GM19240 (cell line): ENCODE data around the gene GUCA2A.

Source experiments
- DNase-seq: peaks from one replicate; pipeline ENCODE4 v3.0.0; 2011; ENCODE audit warnings: low spot score; ENCODE audit not compliant: insufficient read length

The GUCA2A gene

DNA sequence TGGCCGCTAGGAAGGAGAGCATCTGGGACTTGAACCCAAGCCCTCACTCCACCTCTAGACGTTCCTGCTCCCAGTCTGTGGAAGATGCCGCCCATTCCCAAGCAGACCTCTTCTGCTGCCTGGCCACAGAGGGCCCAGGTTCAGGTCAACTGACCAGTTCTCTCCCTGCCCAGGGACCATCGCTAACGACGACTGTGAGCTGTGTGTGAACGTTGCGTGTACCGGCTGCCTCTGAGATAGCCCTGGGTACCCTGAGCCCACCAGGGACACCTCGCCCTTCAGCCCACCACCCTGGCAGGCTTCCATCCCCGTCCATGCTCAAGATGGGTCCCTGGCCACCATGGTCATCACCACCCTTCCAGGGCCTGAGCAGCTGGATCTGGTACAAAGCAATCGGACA is 9.2 kb downstream of the GUCA2A start:
- DNase-seq = no peak

DNA sequence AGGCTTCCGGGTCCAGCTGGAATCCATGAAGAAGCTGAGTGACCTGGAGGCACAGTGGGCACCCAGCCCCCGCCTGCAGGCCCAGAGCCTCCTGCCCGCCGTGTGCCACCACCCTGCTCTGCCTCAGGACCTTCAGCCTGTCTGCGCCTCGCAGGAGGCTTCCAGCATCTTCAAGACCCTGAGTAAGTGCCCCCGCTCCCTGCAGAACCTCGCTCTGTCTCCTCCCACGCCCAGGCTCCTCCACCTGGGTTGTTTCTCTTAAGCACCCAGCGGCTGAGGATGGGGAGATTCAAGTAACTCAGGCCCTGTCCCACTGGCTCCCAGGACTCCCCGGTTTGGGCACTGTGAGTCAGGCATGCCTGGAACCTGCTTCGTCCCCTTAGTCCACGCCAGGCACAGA is 9.9 kb downstream of the GUCA2A start:
- no peak for DNase-seq

DNA sequence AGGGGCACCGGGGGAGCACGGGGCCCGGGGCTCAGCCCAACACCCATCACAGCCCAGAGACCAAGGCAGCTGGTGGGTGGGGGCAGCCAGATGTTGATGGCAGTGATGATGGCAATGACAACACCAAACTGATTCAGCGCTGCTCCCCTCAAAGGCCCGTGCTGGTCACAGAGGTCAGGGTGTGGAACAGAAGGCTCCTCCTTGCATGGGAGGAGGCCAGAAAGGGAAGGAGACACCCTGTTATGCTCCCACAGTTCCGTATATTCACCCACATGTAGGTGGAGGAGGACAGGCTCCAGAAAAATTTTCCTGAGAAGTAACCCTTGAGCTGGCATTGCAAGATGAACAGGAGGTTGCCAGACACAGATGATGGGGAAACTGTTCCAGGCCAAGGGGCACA is 10.9 kb downstream of the GUCA2A start:
- no peak for DNase-seq

DNA sequence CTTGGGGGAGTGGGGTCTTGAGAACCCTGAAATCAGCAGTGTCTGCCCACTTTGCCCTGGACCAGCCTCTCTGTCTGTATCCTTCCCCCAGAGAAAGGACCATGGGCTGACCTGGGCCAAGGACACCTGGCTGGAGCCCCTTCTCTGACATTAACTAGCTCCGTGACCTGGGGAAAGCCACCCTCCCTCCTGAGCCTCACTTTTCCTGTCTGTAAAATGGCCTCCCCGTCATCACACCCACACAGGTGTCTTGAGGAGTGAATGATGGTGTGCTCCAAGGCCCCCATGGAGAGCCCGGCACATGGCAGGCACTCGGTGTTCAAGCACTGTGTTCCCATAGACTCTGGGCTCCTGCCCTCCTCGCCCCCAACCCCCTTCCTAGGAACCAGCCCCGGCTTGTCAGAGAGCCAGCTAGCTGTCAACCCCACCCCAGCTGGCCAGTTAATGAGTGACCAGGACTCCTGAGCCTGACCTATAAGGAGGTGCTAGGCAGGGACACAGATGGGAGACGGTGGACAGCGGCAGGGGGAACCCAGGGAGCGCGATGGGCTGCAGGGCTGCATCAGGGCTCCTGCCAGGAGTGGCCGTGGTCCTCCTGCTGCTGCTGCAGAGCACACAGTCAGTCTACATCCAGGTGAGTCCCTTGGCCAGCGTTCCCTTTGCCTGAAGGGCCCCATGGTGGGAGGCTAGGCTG is 11.5 kb downstream of the GUCA2A start, which contains the start of gene GUCA2B:
Gene GUCA2B, plus strand, starts transcription at position 504 of the 694 bp plus-strand sequence. Its CDS starts 41 bp downstream, at position 545.
- no peak for DNase-seq

DNA sequence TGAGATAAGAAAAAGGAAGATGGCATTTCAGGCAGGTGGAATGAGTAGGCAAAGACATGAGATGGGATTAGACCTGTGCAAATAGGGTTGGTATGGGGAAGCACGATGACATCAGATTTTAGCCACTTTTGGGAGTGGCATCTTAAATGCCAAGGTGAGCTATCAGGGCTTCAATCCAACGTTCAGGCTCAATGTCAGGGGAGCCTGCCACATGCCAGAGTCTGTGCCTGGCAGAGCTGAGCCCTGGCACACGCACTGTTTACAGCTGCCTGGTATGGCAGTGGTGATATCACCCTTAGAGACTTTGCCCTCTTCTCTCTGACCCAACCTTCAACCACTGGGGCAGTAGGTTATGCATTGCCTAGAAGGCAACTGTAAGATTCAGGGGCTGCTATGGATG is 12.4 kb downstream of the GUCA2A start:
- no peak for DNase-seq

DNA sequence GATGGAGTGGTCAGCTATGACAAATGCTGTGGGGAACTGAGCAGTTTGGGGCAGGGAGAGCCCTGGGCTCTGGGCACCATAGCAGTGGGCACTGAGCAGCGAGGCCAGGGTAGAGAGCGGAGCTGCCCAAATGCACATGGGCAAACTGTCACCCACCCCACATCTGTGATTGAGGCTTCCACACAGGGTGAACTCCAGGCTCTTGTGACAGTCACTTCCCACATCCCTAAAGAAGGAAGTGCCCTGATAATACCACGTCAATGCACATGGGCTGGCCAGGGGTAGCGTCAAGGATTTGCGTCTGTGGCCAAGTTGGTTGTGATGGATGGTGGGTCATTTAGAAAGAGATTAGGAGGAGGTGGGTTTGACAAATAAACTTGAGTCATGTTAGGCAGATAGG is 13.9 kb downstream of the GUCA2A start:
- no peak for DNase-seq

DNA sequence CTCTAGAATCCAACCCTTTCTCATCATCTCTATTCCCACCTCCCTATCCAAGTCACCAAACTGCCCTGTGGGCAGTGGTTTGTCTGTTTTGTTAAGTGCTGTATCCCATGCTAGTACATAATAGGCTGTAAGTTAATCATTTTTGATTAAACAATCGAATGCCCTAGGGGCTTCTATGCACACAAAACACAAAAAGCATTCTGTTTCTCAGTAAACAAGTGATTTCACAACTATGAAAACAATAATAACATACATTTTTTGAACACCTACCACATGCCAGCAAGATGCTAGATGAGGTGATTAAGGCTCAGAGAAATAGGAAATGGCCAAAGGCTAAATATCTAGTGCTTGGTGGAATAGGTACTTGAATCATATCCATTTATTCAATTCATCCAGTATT is 16.4 kb downstream of the GUCA2A start:
- DNase-seq = no peak

DNA sequence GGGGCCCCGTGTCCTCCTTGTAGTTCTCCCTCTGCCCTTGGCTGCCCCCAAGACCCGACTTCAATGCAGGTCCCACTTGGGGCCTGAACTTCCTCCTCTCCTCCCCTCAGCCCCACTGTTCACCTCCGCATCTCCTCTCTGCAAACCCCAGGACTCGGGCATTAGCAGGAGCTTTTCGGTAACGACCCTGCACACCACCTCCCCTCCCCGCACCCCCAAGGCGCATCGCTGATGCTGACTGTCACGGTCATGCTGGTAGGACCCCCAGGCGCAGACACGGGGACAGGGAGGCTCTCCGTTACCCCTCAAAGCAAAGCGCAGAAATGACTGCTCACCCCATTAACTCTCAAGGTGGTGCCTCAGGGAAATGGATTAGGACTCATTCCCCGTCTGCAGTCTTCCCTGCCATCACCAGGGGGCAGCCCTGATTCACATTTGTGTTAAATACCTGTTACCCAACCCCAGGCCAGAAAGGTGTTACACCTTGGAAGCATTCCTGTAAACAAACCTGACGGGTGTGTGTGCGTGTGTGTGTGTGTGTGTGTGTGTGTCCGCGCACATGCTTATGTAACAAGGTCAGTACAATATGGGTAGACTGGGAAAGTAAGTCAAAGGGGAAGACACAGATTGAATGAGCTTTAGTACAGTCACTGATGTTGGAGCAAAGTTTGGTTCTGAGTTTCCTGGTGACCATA is 17.8 kb downstream of the GUCA2A start:
- DNase-seq = peak; percentile 61

DNA sequence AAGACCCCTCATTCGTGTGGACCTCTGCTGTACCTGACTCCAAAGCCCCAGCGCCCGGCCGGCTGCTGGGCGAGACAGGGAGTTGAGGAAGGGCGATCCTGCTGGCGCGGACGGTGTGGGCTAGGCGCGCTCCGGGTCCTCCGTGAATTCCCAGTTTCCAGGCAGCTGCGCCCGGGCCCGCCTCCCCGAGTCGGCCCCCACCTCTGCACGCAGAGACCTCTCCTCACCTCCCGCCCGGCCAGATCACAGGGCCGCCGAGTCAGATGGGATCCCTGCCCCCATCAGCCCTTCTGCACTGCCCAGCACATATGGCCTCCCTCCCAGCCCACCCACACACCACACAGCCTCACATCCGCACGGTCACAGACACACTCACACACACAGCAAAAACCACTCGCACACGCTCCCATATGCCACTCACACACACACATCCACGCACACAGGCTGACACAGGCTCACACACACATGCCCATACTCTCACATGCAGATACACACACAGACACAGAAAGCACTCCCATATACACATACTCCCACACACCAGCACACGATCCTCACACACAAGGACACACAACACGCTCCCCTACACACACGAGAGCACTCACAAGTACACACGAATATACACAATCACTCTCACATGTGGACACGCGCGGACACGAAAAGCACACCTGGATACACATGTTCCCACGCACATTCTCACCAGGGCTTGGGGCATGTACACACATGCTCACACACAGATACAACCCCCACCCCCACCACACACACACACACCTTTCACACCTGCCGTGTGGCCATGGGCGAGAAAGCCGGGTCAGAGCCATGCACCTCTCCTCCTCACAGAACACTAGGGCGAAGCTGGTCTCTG is 18.6 kb downstream of the GUCA2A start:
- no peak for DNase-seq

DNA sequence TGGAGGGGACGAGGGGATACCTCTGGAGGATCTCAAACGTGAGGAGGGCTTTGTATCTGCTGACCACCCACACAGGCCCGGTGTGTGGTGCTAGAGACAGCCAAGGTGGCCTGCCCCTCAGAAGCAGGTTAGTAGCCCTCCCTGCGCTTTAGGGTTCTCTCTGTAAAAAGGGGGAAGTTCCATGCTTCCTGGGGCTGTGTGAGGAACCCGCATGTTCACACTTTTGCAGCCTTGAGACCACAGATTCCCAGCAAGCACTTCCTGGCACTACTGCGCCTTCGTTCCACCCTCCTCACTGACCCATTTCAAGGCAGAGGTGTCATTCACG is 19.2 kb downstream of the GUCA2A start:
- no peak for DNase-seq

DNA sequence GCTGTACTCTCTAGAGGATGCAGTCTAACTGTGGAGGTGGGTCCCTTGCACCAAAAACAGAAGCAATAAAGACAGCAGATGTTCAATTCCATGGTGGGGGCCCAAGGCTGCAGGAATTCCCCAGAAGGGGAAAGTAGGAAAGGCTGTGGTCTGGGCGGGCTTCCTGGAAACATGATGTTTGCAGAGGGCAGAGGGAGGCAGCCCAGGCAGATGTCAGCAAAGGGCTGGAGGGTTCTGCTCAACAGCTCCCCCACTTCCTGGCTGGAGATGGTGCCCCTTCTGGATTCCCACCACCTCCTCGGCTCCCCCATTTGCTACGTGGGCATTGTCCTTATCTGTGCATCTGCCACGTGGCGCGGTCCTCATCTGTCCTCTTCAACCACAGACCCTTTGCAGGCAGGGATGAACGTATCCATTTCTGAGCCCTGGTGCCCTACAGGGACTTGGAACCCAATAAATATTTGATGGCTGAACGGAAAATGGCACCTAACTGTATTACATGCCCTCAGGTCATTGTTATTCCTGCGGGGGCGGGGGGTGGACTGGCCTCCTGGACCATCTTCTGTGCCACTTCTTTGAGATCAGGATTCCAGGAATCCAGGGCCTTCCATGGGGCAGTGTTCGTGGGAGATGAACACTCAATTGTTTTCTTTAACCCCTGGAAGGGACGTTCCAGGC is 19.7 kb downstream of the GUCA2A start:
- DNase-seq = no peak

DNA sequence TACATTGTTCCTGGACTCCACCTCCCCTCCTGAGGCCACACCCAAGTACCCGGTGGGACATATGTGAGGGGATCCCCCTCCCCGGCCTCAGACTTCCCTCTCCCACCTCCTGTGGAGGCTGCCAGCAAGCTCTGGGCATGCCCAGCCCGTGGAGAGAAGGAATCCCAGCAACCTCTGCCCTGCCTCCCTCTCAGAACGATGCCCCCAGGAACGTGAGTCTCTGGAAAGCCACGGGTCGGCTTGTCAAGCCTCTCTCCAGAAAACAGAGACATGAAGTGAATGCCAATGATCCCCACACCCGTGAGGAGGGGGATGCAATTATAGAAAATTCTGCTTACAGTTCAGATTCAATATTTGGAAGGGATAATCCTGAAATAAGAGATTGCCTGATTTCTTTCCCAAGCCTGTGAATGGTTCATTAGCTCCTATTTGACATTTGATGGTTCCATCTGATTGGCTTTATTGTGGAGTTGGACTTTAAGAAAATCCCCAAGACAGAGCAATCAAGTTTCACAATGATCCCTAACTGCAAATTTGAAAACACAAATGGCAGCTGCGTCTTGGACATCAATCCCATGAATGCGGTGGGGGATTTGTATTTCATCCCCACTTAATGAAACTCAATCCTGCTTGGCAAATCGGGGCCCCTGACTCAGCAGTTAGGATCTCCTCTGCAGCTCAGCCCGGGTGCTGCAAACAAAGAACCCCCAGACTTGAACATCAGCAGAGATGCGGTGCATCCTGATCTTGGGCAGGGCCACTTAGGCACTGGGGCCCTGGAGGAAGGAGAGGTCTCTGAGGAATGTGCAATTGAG is 20.4 kb downstream of the GUCA2A start:
- DNase-seq = no peak

DNA sequence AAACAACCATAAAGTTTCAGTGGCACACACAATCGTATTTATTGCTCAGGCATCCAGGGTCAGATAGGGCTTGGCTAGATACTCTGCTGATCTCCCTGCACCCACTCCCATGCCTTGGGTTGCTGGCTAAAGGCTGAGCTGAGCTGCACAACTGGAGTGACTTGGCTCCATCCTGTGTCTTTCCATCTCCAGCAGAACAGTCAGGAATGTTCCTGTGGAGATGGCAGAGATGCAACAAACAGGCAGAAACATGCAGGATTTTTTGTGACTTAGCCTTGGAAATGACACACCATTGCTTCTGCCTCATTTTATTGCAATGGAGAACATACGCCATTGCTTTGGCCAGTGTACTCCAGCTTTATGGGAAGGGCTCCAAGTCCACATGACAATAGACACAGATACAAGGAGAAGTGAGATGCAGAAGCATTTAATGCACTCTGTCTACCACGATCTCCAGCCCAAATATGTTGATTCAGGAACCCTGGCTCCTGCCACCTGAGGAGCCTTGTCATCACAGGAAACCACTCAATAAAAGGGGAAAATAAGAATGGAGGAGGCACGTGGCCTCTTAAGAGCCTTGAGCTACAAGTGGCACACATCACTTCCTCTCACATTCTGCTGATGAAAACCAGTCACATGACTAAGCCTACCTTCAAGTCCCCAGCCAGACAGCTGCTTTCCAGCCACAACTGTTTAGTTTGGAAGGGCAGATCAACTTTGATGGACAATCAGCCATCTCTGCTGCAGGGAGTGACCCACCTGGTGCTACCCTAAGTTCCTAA is 21.5 kb downstream of the GUCA2A start:
- no peak for DNase-seq

DNA sequence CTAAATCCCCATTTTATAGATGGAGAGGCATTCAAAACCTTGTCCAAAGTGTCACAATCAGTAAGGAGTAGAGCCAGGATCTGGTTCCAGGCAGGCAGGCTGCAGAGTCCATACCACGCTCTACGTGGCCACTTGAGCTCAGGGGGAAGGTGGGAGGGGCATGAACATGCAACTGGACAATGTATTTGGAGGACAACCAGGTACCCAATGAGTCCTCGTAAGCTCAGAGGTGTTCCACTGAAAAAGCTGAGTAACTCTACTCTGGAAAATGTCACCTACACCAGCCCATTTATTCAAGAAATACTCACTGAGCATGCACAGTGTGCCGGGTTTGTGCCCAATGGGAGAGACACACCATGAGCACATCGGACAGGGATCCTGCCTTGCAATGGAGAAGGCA is 22.6 kb downstream of the GUCA2A start:
- no peak for DNase-seq

DNA sequence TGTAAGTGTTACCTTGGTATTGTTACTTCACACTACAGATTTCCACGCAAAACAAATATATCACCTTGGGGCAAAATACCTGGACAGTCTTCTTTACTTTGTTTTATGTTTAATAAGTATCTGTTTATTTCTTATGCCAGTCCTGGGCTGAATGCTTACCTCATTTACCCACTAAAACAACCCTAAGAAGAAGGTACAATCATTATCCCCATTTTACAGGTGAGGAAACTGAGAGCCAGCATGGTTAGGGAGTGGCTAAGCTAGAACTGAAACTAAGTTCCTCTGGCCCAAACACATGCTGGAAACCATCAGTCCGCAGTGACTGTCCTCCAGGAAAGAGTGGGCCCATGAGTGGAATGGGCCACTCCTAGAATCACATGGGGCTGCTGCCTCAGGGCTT is 24.4 kb downstream of the GUCA2A start:
- no peak for DNase-seq

DNA sequence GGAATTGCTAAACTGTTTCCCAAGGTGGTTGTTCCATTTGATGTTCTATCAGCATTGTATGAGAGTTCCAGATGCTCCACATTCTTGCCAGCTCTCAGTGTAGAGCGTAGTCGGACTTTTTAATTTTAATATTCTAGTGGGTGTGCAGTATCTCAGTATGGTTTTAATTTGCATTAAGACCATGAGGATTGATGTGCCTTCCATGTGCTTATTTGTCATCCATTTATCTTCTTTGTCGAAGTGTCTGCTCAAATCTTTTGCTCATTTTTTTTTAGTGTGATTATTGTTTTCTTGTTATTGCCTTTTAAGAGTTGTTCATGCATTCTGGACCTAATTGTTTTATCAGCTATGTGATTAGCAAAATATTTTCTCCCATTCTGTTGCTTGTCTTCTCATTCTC is 25.1 kb downstream of the GUCA2A start:
- DNase-seq = no peak

DNA sequence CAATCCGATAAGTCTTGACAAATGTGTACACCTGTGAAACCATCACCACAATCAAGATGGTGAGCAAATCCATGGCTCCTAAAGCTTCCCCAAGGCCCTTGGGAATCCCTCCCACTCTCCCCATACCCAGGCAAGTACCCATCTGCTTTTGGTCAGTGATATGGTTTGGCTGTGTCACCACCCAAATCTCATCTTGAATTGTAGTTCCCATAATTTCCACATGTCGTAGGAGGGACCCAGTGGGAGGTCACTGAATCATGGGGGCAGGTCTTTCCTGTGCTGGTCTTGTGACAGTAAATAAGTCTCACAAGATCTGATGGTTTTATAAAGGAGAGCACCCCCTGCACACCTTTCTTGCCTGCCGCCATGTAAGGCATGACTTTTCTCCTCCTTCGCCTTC is 26.0 kb downstream of the GUCA2A start:
- no peak for DNase-seq

DNA sequence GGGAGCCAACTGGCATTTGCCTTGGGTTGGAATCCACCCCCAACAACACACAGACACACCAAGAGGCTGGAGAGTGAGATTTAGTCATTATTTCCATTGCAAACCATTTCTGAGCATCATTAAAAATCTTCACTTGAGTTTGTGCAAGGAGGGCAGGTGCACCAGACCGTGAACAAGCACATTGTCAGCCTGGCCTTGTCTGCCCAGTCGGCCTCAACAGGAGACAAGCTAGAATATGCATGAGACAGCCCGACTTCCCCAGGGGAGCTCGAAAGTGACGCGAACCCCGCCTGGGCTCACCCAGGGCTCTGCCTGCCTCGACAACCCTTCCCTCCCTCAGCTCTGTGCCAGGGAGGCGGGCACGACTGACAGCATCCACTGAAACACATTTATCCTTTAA is 26.8 kb downstream of the GUCA2A start:
- DNase-seq = no peak

DNA sequence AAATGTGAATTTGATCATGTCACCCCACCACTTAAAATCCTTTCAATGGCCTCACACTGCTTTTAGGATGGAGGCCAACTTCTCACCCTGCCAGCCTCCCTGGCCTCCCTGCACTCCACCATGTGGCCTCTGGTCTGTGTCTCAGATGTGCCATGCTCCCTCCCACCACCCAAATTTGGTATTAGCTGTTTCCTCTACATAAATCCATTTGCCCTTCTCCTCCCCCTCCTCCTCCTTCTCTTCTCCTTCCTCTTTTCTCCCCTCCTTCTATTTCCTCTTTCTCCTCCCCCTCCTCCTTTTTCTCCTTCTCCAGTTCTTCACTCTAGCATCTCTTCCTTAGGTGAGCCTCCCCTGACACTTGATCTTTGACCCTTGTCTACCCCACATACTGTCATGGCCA is 28.1 kb downstream of the GUCA2A start:
- DNase-seq = no peak

DNA sequence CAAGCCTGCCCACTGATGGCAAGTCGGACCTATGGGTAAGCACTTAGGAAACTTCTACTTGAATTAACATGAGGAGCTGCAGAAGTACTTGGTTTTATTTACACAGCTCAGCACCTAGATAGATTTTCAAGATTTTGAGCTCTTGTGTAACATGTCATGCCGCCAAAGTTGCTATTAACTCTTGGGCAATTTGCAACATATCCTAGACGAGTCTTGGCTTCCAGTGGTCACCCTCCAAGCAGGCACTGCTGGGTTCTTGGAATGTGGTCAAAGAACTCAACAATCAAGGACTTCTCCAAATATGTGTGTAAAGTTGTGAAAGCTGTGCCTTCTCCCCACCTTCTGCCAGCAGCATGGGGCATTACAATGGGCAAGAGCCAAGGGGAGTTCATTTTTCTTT is 29.1 kb downstream of the GUCA2A start:
- DNase-seq = no peak
